GM20000 (cell line): Measurements from ENCODE around the gene KHDC4.

ENCODE experiments used
- DNase-seq: peaks from one replicate; pipeline ENCODE4 v3.0.0; 2012; ENCODE audit warnings: low spot score
- TF ChIP-seq, protein P1 (sequence below): IDR thresholded peaks from 2 replicates; pipeline ENCODE4 v1.5.1; 2012; ENCODE audit warnings: mild to moderate bottlenecking, control low read depth; ENCODE audit errors: extremely low read depth, missing control alignments

The KHDC4 gene

DNA sequence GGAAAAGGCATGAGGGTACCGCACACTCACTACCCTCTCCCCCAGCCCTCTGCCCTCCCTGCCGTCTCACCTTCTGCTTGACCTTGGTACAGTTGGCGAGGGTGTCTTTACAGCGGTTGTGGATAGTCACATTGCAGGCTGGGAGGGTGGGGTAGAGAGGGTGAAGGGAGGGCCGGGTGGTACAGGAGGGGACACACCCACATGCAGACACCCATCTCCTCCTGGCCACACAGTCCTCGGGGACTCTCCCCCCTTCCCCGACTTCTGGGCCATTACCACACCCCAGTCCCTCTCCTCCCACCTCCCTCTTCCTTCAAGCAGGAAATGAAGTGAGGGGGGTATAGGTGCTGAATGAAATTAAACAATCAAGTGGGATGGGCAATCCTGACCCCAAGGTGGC lies 32.5 kb upstream of the KHDC4 start:
- no peak for DNase-seq
- TF ChIP-seq, protein P1, sequence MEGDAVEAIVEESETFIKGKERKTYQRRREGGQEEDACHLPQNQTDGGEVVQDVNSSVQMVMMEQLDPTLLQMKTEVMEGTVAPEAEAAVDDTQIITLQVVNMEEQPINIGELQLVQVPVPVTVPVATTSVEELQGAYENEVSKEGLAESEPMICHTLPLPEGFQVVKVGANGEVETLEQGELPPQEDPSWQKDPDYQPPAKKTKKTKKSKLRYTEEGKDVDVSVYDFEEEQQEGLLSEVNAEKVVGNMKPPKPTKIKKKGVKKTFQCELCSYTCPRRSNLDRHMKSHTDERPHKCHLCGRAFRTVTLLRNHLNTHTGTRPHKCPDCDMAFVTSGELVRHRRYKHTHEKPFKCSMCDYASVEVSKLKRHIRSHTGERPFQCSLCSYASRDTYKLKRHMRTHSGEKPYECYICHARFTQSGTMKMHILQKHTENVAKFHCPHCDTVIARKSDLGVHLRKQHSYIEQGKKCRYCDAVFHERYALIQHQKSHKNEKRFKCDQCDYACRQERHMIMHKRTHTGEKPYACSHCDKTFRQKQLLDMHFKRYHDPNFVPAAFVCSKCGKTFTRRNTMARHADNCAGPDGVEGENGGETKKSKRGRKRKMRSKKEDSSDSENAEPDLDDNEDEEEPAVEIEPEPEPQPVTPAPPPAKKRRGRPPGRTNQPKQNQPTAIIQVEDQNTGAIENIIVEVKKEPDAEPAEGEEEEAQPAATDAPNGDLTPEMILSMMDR = no peak

DNA sequence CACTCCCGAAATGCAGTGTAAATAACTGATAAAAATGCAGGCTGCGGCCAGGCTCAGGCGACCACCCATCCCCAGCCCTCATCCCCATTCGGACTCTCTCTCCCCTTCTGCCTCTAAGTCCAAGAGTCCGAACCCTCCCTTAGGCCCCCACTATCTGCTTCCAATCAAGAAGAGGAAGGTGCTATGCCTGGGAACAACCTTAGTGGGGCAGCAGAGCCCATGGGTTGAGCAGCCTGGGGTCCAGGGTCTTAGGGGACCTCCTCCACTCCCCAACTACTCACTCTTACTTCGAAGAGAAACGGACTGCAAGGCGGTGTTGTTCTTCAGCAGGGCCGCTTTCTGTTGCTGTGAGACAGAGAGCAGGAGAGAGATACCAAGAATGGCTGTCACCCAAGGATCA lies 31.9 kb upstream of the KHDC4 start:
- TF ChIP-seq, protein P1 = no peak
- DNase-seq = no peak

- TF ChIP-seq, protein P1 = no peak
- DNase-seq = no peak
Observed at GRCh38 chr1:155964193-155964592, 30.0 kb upstream of the KHDC4 start.

DNA sequence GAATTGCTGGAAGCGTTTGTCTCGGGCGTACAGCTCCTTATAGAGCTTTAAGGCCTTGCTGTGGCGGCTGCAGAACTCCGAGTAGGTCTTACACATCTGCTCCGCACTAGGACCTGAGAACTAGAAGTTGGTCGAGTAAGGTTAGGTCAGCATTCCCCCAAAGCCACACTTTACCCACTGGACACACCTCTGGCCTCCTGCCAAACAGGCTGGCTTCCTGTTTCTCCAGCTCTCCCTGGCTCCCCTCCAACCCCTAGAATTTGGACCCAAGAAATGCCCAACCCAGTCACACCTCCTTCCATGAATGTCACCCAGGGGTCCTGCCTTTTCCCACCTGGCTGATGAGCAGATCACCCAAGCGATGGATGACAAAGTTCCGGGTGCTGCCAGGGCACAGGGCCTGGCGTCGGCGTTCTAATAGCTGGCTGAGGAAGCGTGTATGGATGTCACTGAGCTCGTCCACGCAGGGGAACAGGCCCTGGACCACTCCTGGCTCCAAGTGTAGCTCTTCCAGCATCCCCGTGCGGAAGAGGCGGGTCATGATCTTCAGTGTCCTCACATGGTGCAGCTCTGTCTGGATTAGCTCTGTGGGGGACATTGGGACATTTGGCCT lies 28.5 kb upstream of the KHDC4 start:
- DNase-seq = no peak
- TF ChIP-seq, protein P1 = peak; percentile 5

DNA sequence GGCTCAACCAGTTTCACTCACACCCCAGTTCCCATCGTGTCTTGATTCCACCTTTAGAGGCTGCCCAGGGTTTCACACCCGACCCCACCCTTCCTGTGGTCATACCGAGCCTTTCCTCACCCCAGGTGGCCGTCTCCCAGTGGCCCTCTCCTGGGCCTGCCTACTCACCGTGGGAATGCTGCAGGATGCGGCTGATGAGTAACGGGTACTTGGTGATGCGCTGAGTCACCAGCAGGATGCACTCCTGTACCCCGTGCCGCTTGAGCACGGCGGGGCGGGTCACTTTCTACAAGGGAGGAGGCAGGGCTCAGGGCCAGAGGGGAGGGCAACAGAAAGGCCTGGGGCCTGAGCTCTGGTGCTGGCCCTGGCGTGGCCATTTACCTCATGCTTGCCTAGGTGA lies 27.7 kb upstream of the KHDC4 start:
- DNase-seq = no peak
- TF ChIP-seq, protein P1 = no peak

DNA sequence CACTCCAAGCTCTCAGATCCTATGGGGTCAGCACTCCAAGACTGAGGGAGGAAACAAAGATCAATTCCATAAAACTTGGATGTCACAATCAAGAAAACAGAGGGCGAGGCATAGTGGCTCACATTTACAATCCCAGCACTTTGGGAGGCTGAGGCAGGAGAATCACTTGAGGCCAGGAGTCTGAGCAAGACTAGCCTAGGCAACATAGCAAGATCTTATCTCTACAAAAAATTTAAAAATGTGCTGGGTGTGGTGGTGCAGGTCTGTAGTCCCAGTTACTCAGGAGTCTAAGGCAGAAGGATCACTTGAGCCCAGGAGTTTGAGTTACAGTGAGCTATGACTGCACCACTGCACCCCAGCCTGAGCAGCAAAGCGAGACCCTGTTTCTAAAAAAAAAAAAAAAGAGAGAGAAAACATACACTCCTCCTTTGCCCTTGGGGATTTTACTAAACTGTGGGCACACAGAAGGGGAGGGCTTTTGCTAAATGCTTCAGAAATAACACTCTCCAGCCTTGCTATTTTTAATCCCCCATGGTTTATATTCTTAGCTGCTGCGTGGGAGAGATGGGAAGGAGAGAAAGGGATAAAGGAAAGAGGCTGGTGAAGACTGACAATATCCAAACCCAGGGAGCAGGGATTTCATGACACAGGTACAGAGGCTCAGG lies 26.0 kb upstream of the KHDC4 start:
- TF ChIP-seq, protein P1 = no peak
- no peak for DNase-seq

GRCh38 chr1:155957411-155957915 lies 23.2 kb upstream of the KHDC4 start:
- DNase-seq = no peak
- TF ChIP-seq, protein P1 = no peak
